ENCODE measurements around the gene HEYL.

HEYL gene

GRCh38 chr1:39574646-39575045, 64.8 kb downstream of the HEYL start:
- H3K36me3 ChIP-seq (ENCODE audit: control insufficient read depth, insufficient read depth, low read length): peaks cover 24% of the 10 kb centered on the region
- no peak overlapping the region for H3K27ac ChIP-seq (ENCODE audit: low read depth, low read length)
- no peak overlapping the region for H3K9ac ChIP-seq (ENCODE audit: low read length)
- H3K4me3 ChIP-seq (ENCODE audit: low read length): peak overlapping the region; percentile 87
- H3K4me1 ChIP-seq (ENCODE audit: control insufficient read depth, insufficient read depth, low read length): peaks cover 17% of the 10 kb centered on the region
- H3K27me3 ChIP-seq (ENCODE audit: control insufficient read depth, insufficient read depth, low read length): no peaks in the 10 kb centered on the region
